Fibroblast of gingiva (primary cell): ENCODE data around the gene TNPO3.
A peak's percentile ranks its signal among the peaks of the same experiment; 100 is the strongest.
"Not testable (repeated sequence)": the region's sequence is repeated elsewhere in the genome, so short reads cannot be mapped to it uniquely, and the experiment has no call there.

Source experiments
- DNase-seq: peaks from one replicate; pipeline ENCODE4 v3.0.0-alpha.2; 2011; ENCODE audit warnings: low read depth

The TNPO3 gene

GRCh38 chr7:129014501-129015101 lies 40.3 kb downstream of the TNPO3 start:
- peak; percentile 19 for DNase-seq

GRCh38 chr7:129013048-129013724 lies 41.7 kb downstream of the TNPO3 start:
- no peak for DNase-seq

- DNase-seq, result no peak
Observed at GRCh38 chr7:129012641-129013040, 42.3 kb downstream of the TNPO3 start.

GRCh38 chr7:129010075-129010474 lies 44.8 kb downstream of the TNPO3 start:
- DNase-seq, result no peak

- DNase-seq, result no peak
Observed at GRCh38 chr7:129009437-129009836, 45.5 kb downstream of the TNPO3 start.

- no peak for DNase-seq
Observed at GRCh38 chr7:129008645-129009414, 46.1 kb downstream of the TNPO3 start.

- no peak for DNase-seq
Observed at GRCh38 chr7:129007572-129007971, 47.3 kb downstream of the TNPO3 start.

- no peak for DNase-seq
Observed at GRCh38 chr7:129006636-129007414, 48.1 kb downstream of the TNPO3 start.

GRCh38 chr7:129005186-129005585 lies 49.7 kb downstream of the TNPO3 start:
- no peak for DNase-seq

- no peak for DNase-seq
Observed at GRCh38 chr7:128997181-128997580, 57.7 kb downstream of the TNPO3 start.

GRCh38 chr7:128994560-128994959 lies 60.4 kb downstream of the TNPO3 start:
- not testable (repeated sequence) for DNase-seq

GRCh38 chr7:128993419-128993818 lies 61.5 kb downstream of the TNPO3 start:
- no peak for DNase-seq

- no peak for DNase-seq
Observed at GRCh38 chr7:128989961-128990360, 65.0 kb downstream of the TNPO3 start.

- DNase-seq, result no peak
Observed at GRCh38 chr7:128988372-128988771, 66.5 kb downstream of the TNPO3 start.

- DNase-seq, result no peak
Observed at GRCh38 chr7:128986609-128987008, 68.3 kb downstream of the TNPO3 start.

- no peak for DNase-seq
Observed at GRCh38 chr7:128985660-128986059, 69.3 kb downstream of the TNPO3 start.

GRCh38 chr7:128982105-128982504 lies 72.8 kb downstream of the TNPO3 start:
- no peak for DNase-seq

- DNase-seq, result no peak
Observed at GRCh38 chr7:128974241-128974934, 80.5 kb downstream of the TNPO3 start.

- no peak for DNase-seq
Observed at GRCh38 chr7:128968624-128969023, 86.3 kb downstream of the TNPO3 start.

GRCh38 chr7:128963327-128963757 lies 91.6 kb downstream of the TNPO3 start:
- DNase-seq, result peak; percentile 10

- DNase-seq, result no peak
Observed at GRCh38 chr7:128962899-128963298, 92.0 kb downstream of the TNPO3 start.
